Right cardiac atrium (tissue), 5 donors: ENCODE measurements around the gene METTL4. TPM values are rescaled to one million over a fixed set of nuclear protein-coding genes. Genes with fewer than 3 reads are reported as not detected.

Experiments
- ATAC-seq, 2 donors: fragments of 200-7000 bp; cut with Tn5 transposase; one replicate each; pipeline versions ENCODE4 v1.8.0 to v1.9.1; 2020; ENCODE audit warnings: moderate library complexity in 2 of 2, mild to moderate bottlenecking in 1 of 2
- DNase-seq, 3 donors: peaks; one replicate each; pipeline ENCODE4 v3.0.0-alpha.2; 2020
- H3K27ac ChIP-seq: one replicate; pipeline ENCODE4 v1.5.1; 2013; ENCODE audit warnings: mild to moderate bottlenecking, low read length, control low read depth, moderate library complexity
- H3K27me3 ChIP-seq: one replicate; pipeline ENCODE4 v1.6.1; 2013; ENCODE audit not compliant: control insufficient read depth, insufficient read depth
- H3K4me1 ChIP-seq: one replicate; pipeline ENCODE4 v1.6.1; 2013; ENCODE audit warnings: low read length; ENCODE audit not compliant: control insufficient read depth, insufficient read depth
- H3K4me3 ChIP-seq: one replicate; pipeline ENCODE4 v1.5.1; 2013; ENCODE audit warnings: low read length, control low read depth
- H3K9me3 ChIP-seq: one replicate; pipeline ENCODE4 v1.6.1; 2013; ENCODE audit warnings: low read length; ENCODE audit not compliant: control insufficient read depth
- WGBS: extraction: QIAGEN DNeasy Blood & Tissue Kit; methylation state at CpG from one replicate; pipeline ENCODE4 v1.1.7; 2013; 5-methylcytosine and 5-hydroxymethylcytosine counted together
- intact Hi-C, 4 donors: fragments of 100-400 bp; cut with DNase I; formaldehyde crosslinking; loops; one replicate each; pipeline versions ENCODE4 v1.11.0 to v1.14.0; 2022 to 2023
- polyA plus RNA-seq: library from polyadenylated mRNA; stranded (reverse); fragments of 200-250 nt; gene quantifications from one replicate; pipeline ENCODE4 v1.2.3, GENCODE V29; 2013
- total RNA-seq, 4 donors: library from RNA; stranded (reverse); fragmentation: NEBNext Ultra II Directional; extraction: Animal tissue kit (Norgen Biotek cat#: 25700); gene quantifications; one replicate each; pipeline ENCODE4 v1.2.1, GENCODE V29; 2021
- donor health status: healthy with polysubstance abuse.
- donor health status: DM: no; HTN: yes; CAD: no.
- donor health status: DM: no; HTN: no; CAD: no.
- donor health status: DM: no; HTN: yes; CAD: no; lungs with severe emphysema.
- donor health status: DM: yes; HTN: yes; CAD: no.

The METTL4 gene
- total and polyA plus RNA-seq, 5 donors = 5.8 to 10.8 (median 7.9) TPM

DNA sequence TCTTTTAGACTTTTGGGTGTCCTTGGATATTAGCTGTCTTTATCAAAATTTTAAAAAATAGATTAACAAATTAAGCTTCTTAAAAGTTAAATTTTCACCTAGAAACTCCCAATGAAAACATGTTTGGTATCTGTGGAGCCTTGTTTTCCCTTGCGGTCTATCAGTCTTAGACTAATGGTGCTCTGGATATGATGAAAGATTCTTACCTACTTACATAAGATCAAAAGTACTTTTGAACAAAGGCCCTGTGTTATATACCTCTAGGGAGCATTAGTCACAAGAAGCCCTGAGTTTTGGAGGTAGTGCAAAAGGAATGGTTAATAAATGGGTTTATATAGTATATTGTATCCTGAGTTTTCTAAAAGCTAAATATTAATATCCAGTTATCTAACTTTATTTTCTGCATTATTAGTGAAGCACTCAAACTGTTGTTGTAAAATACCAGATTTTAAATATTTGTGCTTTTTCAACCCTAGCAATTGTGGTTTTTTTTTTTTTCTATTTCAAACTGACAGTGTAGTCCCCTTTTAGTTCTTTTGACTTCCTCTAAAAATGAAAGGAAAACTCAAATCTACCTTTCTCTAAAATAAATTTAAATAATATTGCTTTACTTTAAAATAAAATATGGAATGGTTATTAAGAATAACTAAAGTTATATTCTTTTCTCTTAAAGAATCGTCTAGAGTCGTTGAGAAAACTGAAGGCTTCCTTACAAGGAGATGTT lies 18.2 kb upstream of the METTL4 start:
- Histone ChIP-seq H3K4me1 (no peaks in the 10 kb centered on the region), H3K4me3 (no peak overlapping the region), H3K27ac (no peak overlapping the region), H3K9me3 (no peaks in the 10 kb centered on the region), H3K27me3 (no peaks in the 10 kb centered on the region)
- WGBS = 87% methylated on average over 3 of the region's 3 CpGs
- intact Hi-C loops = no loop called here
- ATAC-seq = no peak
- no peak for DNase-seq

GRCh38 chr18:2588666-2589344 lies 17.5 kb upstream of the METTL4 start:
- Histone ChIP-seq H3K27me3 (no peaks in the 10 kb centered on the region), H3K27ac (no peak overlapping the region), H3K4me3 (no peak overlapping the region), H3K9me3 (no peaks in the 10 kb centered on the region), H3K4me1 (no peaks in the 10 kb centered on the region)
- DNase-seq = no peak
- WGBS = 70% methylated on average over 5 of the region's 5 CpGs
- intact Hi-C loops = no loop called here
- no peak for ATAC-seq

GRCh38 chr18:2587788-2588187 lies 16.5 kb upstream of the METTL4 start:
- Histone ChIP-seq H3K4me1 (no peaks in the 10 kb centered on the region), H3K4me3 (no peak overlapping the region), H3K27me3 (no peaks in the 10 kb centered on the region), H3K27ac (no peak overlapping the region), H3K9me3 (no peaks in the 10 kb centered on the region)
- 88% methylated on average over 3 of the region's 3 CpGs for WGBS
- DNase-seq = no peak
- intact Hi-C loops = no loop called here
- ATAC-seq = no peak

GRCh38 chr18:2573408-2573807 lies 2.1 kb upstream of the METTL4 start:
- no peak overlapping the region for H3K4me3 ChIP-seq
- WGBS = 46% methylated on average over 2 of the region's 2 CpGs
- no peaks in the 10 kb centered on the region for H3K9me3 ChIP-seq
- no peak overlapping the region for H3K27ac ChIP-seq
- no peaks in the 10 kb centered on the region for H3K4me1 ChIP-seq
- no peaks in the 10 kb centered on the region for H3K27me3 ChIP-seq
- intact Hi-C loops = loop anchor here in 2 of 4 donors (5.0 to 10.0 kb wide), 2 partner anchors 81 to 84 kb away; partner anchors contain the start of gene SMCHD1 (in 2 of the 2)
- no peak for ATAC-seq
- no peak for DNase-seq

GRCh38 chr18:2572892-2573291 lies 1.6 kb upstream of the METTL4 start:
- H3K27ac ChIP-seq = no peak overlapping the region
- DNase-seq (no peak), ATAC-seq (no peak)
- H3K9me3 ChIP-seq = no peaks in the 10 kb centered on the region
- no peaks in the 10 kb centered on the region for H3K4me1 ChIP-seq
- intact Hi-C loops = loop anchor here in 2 of 4 donors (5.0 to 10.0 kb wide), 2 partner anchors 82 to 84 kb away; partner anchors contain the start of gene SMCHD1 (in 2 of the 2)
- whole genome bisulfite sequencing = 28% methylated on average over 5 of the region's 5 CpGs
- H3K4me3 ChIP-seq = no peak overlapping the region
- no peaks in the 10 kb centered on the region for H3K27me3 ChIP-seq

- Histone ChIP-seq H3K4me3 (no peak overlapping the region), H3K4me1 (no peaks in the 10 kb centered on the region), H3K27me3 (no peaks in the 10 kb centered on the region), H3K9me3 (no peaks in the 10 kb centered on the region), H3K27ac (no peak overlapping the region)
- 5% methylated on average over 1 of the region's 1 CpG for WGBS
- ATAC-seq (no peak), DNase-seq (no peak)
- intact Hi-C loops = loop anchor here in 2 of 4 donors (5.0 to 10.0 kb wide), 2 partner anchors 83 to 85 kb away; partner anchors contain the start of gene SMCHD1 (in 2 of the 2)
Observed at GRCh38 chr18:2572171-2572569, 865 bp upstream of the METTL4 start.

DNA sequence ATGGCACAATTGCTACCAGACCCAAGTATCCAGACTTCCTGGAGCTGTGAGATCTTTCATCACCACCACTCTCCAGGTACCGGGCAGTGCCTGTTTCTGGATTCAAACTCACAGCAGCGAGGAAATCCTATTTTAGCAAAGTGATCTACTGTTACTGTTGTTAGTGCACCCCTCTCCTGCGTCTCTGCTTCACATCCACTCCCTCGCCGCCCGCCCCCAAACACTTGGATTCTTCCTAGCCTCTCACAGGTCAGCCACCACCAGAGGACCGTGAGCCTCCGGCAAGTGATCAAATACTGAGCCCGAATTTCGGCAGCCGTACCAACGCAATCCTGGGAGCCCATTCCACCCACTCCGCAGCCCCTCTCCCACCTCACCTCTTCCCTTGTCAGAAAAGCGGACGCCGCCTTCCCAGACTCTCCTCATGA lies 519 bp downstream of the METTL4 start:
- Histone ChIP-seq H3K27ac (peak overlapping the region; percentile 92), H3K27me3 (no peaks in the 10 kb centered on the region), H3K4me1 (no peaks in the 10 kb centered on the region), H3K4me3 (peak overlapping the region; percentile 83), H3K9me3 (no peaks in the 10 kb centered on the region)
- under 1% methylated on average over 16 of the region's 16 CpGs for WGBS
- DNase-seq = peak; percentile 76 to 89 (median 87)
- intact Hi-C loops = loop anchor here in 2 of 4 donors (5.0 to 10.0 kb wide), 2 partner anchors 84 to 87 kb away; partner anchors contain the start of gene SMCHD1 (in 2 of the 2)
- peak; percentile 90 to 92 for ATAC-seq

GRCh38 chr18:2569338-2570207 lies 1.7 kb downstream of the METTL4 start:
- 77% methylated on average over 10 of the region's 10 CpGs for WGBS
- H3K27me3 ChIP-seq = no peaks in the 10 kb centered on the region
- ATAC-seq = no peak
- intact Hi-C loops = loop anchor here in 2 of 4 donors (5.0 to 10.0 kb wide), 2 partner anchors 85 to 88 kb away; partner anchors contain the start of gene SMCHD1 (in 2 of the 2)
- DNase-seq = no peak
- no peaks in the 10 kb centered on the region for H3K9me3 ChIP-seq
- H3K4me1 ChIP-seq = no peaks in the 10 kb centered on the region
- no peak overlapping the region for H3K4me3 ChIP-seq
- H3K27ac ChIP-seq = no peak overlapping the region

DNA sequence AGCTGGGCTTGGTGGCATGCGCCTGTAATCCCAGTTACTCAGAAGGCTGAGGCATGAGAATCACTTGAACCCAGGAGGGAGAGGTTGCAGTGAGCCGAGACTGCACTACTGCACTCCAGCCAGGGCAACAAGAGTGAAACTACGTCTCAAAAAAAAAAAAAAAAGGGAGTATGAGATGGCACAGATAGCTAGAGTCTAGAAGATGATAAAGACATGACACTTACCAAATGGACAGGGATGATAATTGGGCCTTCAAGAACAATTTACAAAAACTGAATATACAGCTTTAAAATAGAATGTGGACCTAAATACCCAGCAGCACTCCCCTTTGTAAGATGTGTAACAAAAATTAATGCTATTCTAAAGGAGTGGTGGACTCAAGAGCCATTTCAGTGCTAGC lies 2.7 kb downstream of the METTL4 start:
- Histone ChIP-seq H3K27ac (no peak overlapping the region), H3K4me3 (no peak overlapping the region), H3K27me3 (no peaks in the 10 kb centered on the region), H3K9me3 (no peaks in the 10 kb centered on the region), H3K4me1 (no peaks in the 10 kb centered on the region)
- DNase-seq = no peak
- ATAC-seq = no peak
- intact Hi-C loops = no loop called here
- WGBS = 95% methylated on average over 3 of the region's 3 CpGs

GRCh38 chr18:2568129-2568528 lies 3.2 kb downstream of the METTL4 start:
- ATAC-seq = no peak
- no peak overlapping the region for H3K4me3 ChIP-seq
- H3K9me3 ChIP-seq = no peaks in the 10 kb centered on the region
- WGBS = 80% methylated on average over 6 of the region's 6 CpGs
- no peak for DNase-seq
- no peak overlapping the region for H3K27ac ChIP-seq
- intact Hi-C loops = no loop called here
- no peaks in the 10 kb centered on the region for H3K4me1 ChIP-seq
- no peaks in the 10 kb centered on the region for H3K27me3 ChIP-seq
